Measurements from ENCODE around the gene DPP10.

Gene DPP10

GRCh38 chr2:115825912-115826311 lies 1383.5 kb downstream of the DPP10 start:
- DNase-seq = no peak

GRCh38 chr2:115833196-115833595 lies 1390.8 kb downstream of the DPP10 start:
- no peak for DNase-seq

- no peak for DNase-seq
Measured at GRCh38 chr2:115838539-115838938, 1396.1 kb downstream of the DPP10 start.

GRCh38 chr2:115842306-115842705 lies 1399.9 kb downstream of the DPP10 start:
- DNase-seq = no peak

GRCh38 chr2:115848192-115848591 lies 1405.8 kb downstream of the DPP10 start:
- DNase-seq = no peak

GRCh38 chr2:115867024-115867423 lies 1424.6 kb downstream of the DPP10 start:
- DNase-seq = no peak

- DNase-seq = no peak
Measured at GRCh38 chr2:115874427-115874826, 1432.0 kb downstream of the DPP10 start.

GRCh38 chr2:115880558-115880957 lies 1438.1 kb downstream of the DPP10 start:
- DNase-seq = peak; percentile 1 to 6

GRCh38 chr2:115887209-115887776 lies 1444.9 kb downstream of the DPP10 start:
- DNase-seq = no peak
